ENCODE data around the gene CADPS. TPM values are rescaled to one million over a fixed set of nuclear protein-coding genes. Genes with fewer than 3 reads are reported as not detected.

CADPS gene
- polyA plus RNA-seq, 1 of the 3 experiments (the other 2 are of a cell fraction), result 5.8 TPM

- H4K20me1 ChIP-seq (ENCODE audit: insufficient read depth), result no peaks in the 10 kb centered on the region
- H3K27ac ChIP-seq (ENCODE audit: low read depth in 2 of 2, low read length in 1 of 2), result no peak overlapping the region
- H3K36me3 ChIP-seq (replicated peaks in 1 of 2; ENCODE audit: control insufficient read depth in 1 of 2, insufficient read depth in 2 of 2, low read length in 1 of 2), result no peaks in the 10 kb centered on the region
- ChIA-PET CTCF (interaction anchor here (0.5 kb wide), 1 partner anchor 16 kb away, joined by 3 read pairs; no protein-coding TSS in a partner anchor), POLR2A (no interaction called here)
- no peak for TF ChIP-seq SIN3A (IDR thresholded peaks at IDR 0.05; ENCODE audit: borderline replicate concordance, low read depth, low read length)
- TF ChIP-seq GABPA (IDR thresholded peaks at IDR 0.05; ENCODE audit: low read depth), result no peak
- no peak for TF ChIP-seq EP300 (IDR thresholded peaks at IDR 0.05; ENCODE audit: borderline replicate concordance in 1 of 2, low read depth in 1 of 2, low read length in 1 of 2)
- no peak for TF ChIP-seq FOXM1 (IDR thresholded peaks at IDR 0.05; ENCODE audit: low read depth)
- TF ChIP-seq YY1 (IDR thresholded peaks at IDR 0.05; ENCODE audit: low read depth), result no peak
- no peak for TF ChIP-seq CHD2 (IDR thresholded peaks at IDR 0.05; ENCODE audit: low read length, partially characterized antibody)
- TF ChIP-seq NFIC (IDR thresholded peaks at IDR 0.05; ENCODE audit: borderline replicate concordance), result no peak
- TF ChIP-seq FOXJ3 (CRISPR knock-in tag; IDR thresholded peaks at IDR 0.05), result no peak
- TF ChIP-seq RXRA (IDR thresholded peaks at IDR 0.05; ENCODE audit: borderline replicate concordance, low read depth), result no peak
- no peak for TF ChIP-seq CTCF (IDR thresholded peaks at IDR 0.05)
- TF ChIP-seq PBX3 (IDR thresholded peaks at IDR 0.05), result no peak
- TF ChIP-seq REST (IDR thresholded peaks at IDR 0.05; ENCODE audit: low read depth, low read length), result no peak
- no peak for TF ChIP-seq EZH2phosphoT487 (IDR thresholded peaks at IDR 0.05; ENCODE audit: borderline replicate concordance, low read depth)
- no peak for TF ChIP-seq GATA2 (CRISPR knock-in tag; IDR thresholded peaks at IDR 0.05)
- no peak for TF ChIP-seq TAF1 (IDR thresholded peaks at IDR 0.05; ENCODE audit: borderline replicate concordance, low read depth, low read length)
- TF ChIP-seq MAX (IDR thresholded peaks at IDR 0.05; ENCODE audit: low read depth), result no peak
- H3K9me3 ChIP-seq, result no peaks in the 10 kb centered on the region
- H2AFZ ChIP-seq (ENCODE audit: low read depth), result no peak overlapping the region
- no peaks in the 10 kb centered on the region for H3F3A ChIP-seq (replicated peaks; ENCODE audit: insufficient read depth)
- H3K4me1 ChIP-seq (ENCODE audit: control insufficient read depth in 1 of 2, insufficient read depth in 2 of 2, low read depth in 1 of 2, low read length in 1 of 2), result no peaks in the 10 kb centered on the region; a peak in 1 of 4 replicates
- H3K27me3 ChIP-seq (ENCODE audit: insufficient read depth), result no peaks in the 10 kb centered on the region
- no peak overlapping the region for H3K4me2 ChIP-seq
- no peak for DNase-seq
- H3K9ac ChIP-seq, result no peak overlapping the region
- H3K9me2 ChIP-seq, result no peaks in the 10 kb centered on the region
- H3K79me2 ChIP-seq (ENCODE audit: insufficient read depth), result no peaks in the 10 kb centered on the region; the same call in 1 of the 2 replicates
- H3K4me3 ChIP-seq (ENCODE audit: low read depth in 2 of 2, low read length in 1 of 2), result no peak overlapping the region
- 65% methylated on average over 9 of the region's 9 CpGs for WGBS (ENCODE audit: low lambda C conversion rate)
Measured at GRCh38 chr3:62415312-62415801, 459.9 kb downstream of the CADPS start.

Data from SK-N-SH (cell line).